ENCODE data around the gene RHO. TPM values are rescaled to one million over a fixed set of nuclear protein-coding genes. Genes with fewer than 3 reads are reported as not detected.
"Not testable (repeated sequence)": the region's sequence is repeated elsewhere in the genome, so short reads cannot be mapped to it uniquely, and the experiment has no call there.

Gene RHO
- total RNA-seq, 2 experiments from 2014 or later: not detected

DNA sequence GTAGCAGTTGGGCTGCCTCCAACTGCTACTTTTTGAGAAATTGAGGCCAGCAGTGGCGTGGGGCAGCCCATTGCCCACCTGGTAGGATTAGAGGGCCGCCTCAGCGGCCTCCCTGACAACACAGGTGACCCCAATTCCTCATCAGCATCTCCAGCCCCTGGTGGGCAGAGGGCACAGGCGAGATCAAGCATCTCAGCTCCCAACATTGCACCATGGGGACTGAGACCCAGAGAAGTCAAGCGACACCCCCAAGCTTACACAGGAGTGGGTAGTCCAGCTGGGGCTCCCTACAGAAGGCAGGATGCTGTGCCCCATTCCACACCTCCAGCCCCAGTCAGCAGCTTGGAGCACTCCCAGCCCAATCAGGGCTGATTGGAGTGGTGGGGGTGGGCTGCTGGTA, 14.3 kb downstream of the RHO start:
- CTCF ChIA-PET: no interaction called here
- no peak overlapping the region for H3K27ac Mint-ChIP-seq
- no peaks in the 10 kb centered on the region for H3K4me1 Mint-ChIP-seq (ENCODE audit: low read depth)
- H3K9me3 Mint-ChIP-seq: no peaks in the 10 kb centered on the region
- POLR2A ChIA-PET: no interaction called here
- no peaks in the 10 kb centered on the region for H3K36me3 Mint-ChIP-seq
- no peak for DNase-seq
- H3K27me3 Mint-ChIP-seq: no peaks in the 10 kb centered on the region
- intact Hi-C loops (cut with micrococcal nuclease): no loop called here
- no peak overlapping the region for H3K4me3 Mint-ChIP-seq

DNA sequence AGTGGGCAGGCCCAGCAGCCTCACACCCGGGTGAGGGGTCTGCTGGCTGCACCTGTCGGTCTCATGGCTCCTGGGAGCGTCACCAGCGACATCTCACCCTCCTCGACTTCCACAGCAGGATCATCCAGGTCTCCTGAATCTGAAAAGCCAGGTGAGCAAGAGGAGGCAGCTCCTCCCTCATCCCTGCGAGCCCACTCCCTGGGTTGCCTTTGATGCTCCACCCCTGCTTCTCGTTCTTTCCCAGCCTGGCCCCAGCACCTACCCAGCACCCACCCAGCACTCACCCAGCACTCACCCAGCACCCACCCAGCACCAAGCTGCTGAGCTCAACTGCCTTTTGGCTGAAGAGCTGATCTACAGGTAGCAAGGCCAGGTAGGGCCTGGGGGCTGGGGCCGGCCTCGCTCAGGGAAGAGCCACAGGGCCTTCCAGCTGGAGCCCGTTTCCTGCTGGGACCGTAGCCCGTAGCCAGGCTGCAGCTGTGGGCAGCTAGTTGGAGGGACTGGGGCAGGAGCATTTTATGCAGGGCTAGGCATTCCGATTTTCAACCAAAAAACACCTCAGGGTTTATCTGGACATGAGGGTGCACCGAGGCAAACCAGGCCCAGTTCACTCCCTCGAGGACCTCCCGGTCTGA, 14.8 kb downstream of the RHO start, which contains the start of gene H1-8:
Gene H1-8, plus strand, starts transcription at position 20 of the 635 bp plus-strand sequence. Its CDS starts 44 bp downstream, at position 64.
- ChIA-PET CTCF (no interaction called here), POLR2A (no interaction called here)
- DNase-seq: no peak
- H3K4me3 Mint-ChIP-seq: no peak within 1 kb of the TSS
- no peaks in the 10 kb centered on the region for H3K36me3 Mint-ChIP-seq
- H3K4me1 Mint-ChIP-seq (ENCODE audit: low read depth): no peaks in the 10 kb centered on the region
- no peaks in the 10 kb centered on the region for H3K27me3 Mint-ChIP-seq
- intact Hi-C loops (cut with micrococcal nuclease): no loop called here
- H3K27ac Mint-ChIP-seq: no peak within 1 kb of the TSS
- no peaks in the 10 kb centered on the region for H3K9me3 Mint-ChIP-seq

DNA sequence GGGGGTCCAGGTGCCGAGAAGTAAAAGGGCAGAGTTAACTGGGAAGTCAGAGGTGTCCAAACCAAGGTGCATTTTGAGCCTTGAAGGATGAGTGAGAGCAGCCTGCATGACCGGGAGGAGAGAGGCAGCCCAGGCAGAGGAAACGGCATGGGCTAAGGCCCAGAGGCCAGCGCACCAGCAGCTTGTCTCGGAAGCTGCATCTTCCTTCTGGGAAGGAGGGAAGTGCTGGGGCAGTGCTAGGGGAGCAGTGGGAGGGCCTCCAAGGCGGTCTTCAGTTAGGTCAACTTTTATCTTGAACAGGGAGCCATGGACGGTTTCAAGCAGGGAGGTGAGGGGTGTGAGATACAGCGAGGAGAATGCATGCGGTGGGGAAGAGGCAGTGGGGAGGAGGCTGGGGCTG, 15.6 kb downstream of the RHO start:
- Mint-ChIP-seq H3K4me3 (no peak overlapping the region), H3K27ac (no peak overlapping the region), H3K27me3 (no peaks in the 10 kb centered on the region), H3K4me1 (ENCODE audit: low read depth) (no peaks in the 10 kb centered on the region), H3K36me3 (no peaks in the 10 kb centered on the region), H3K9me3 (no peaks in the 10 kb centered on the region)
- POLR2A ChIA-PET: no interaction called here
- CTCF ChIA-PET: no interaction called here
- DNase-seq: no peak
- intact Hi-C loops (cut with micrococcal nuclease): no loop called here

DNA sequence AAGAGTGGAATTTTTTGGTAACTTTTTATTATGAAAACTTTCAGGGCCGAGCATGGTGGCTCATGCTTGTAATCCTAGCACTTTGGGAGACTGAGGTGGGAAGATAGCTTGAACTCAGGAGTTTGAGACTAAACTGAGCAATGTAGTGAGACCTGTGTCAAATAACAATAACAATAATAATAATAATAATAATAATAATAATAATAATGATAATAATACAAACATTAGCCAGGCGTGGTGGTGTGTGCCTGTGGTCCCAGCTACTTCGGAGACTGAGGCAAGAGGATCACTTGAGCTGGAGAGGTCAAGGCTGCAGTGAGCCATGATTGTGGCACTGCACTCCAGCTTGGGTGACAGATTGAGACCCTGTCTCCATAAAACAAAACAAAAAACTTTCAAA, 17.5 kb downstream of the RHO start:
- DNase-seq; POLR2A ChIA-PET; H3K4me1 Mint-ChIP-seq (ENCODE audit: low read depth); H3K9me3 Mint-ChIP-seq; H3K27ac Mint-ChIP-seq; H3K27me3 Mint-ChIP-seq; H3K4me3 Mint-ChIP-seq; CTCF ChIA-PET; intact Hi-C loops (cut with micrococcal nuclease); H3K36me3 Mint-ChIP-seq: not testable (repeated sequence)

DNA sequence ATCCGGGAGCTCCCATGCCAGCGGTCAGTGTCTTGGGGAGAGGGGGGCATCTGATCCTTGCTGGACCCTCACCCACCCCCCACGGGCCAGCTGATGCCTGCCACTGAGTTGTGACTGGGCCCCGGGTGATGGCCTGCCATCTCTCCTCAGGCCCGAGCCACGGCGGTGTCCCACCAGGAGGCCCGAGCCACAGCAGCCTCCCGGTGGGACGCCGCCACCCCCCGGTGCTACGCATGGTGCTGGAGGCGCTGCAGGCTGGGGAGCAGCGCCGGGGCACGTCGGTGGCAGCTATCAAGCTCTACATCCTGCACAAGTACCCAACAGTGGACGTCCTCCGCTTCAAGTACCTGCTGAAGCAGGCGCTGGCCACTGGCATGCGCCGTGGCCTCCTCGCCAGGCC, 18.8 kb downstream of the RHO start:
- DNase-seq: no peak
- Mint-ChIP-seq H3K9me3 (no peaks in the 10 kb centered on the region), H3K36me3 (no peaks in the 10 kb centered on the region), H3K4me3 (no peak overlapping the region), H3K27me3 (no peaks in the 10 kb centered on the region), H3K4me1 (ENCODE audit: low read depth) (no peaks in the 10 kb centered on the region), H3K27ac (no peak overlapping the region)
- POLR2A ChIA-PET: no interaction called here
- intact Hi-C loops (cut with micrococcal nuclease): no loop called here
- CTCF ChIA-PET: no interaction called here

DNA sequence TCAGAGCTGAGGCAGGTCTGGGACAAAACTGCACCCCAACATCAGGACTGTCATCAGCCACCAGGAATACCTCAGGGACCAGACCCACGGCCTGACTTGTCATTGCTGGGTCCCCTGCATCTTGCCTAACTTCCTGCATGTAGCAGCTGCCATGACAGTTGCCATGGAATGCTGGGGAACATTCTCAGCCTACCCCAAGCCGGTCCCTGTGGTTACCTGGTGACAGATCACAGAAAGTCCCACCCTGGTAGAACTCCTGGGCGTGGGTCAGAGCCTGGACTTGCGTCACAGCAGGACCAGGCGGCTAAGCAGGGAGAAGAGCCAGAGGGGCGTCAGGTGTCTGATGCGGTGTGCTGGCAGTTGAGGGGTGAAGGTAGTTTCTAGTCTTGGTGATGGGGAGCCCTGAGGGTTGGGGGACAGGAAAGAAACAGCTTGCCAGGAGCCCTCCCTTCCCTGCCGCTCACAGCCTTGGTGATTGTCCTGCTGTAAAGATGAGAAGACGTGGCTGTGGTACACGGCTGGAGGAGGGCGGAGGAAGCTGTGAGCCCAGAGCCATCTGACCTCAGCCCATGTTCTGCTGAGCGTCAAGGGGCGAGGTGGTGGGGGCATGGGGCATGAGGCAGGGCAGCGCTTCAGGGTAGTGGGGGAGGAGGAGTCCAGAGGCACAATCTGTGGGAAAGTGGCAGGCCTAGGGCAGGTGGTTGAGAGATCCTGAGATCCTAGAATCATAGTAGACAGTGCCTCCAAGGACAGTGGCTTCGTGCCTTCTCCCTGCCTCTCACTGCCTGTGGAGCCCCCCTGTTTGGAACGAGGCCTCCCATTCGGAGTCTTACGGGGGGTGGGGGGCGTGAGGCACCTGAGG, 19.9 kb downstream of the RHO start:
- H3K27me3 Mint-ChIP-seq: no peaks in the 10 kb centered on the region
- H3K36me3 Mint-ChIP-seq: no peaks in the 10 kb centered on the region
- DNase-seq: no peak
- H3K4me1 Mint-ChIP-seq (ENCODE audit: low read depth): no peaks in the 10 kb centered on the region
- intact Hi-C loops (cut with micrococcal nuclease): no loop called here
- ChIA-PET POLR2A (no interaction called here), CTCF (no interaction called here)
- H3K27ac Mint-ChIP-seq: no peak overlapping the region
- H3K4me3 Mint-ChIP-seq: no peak overlapping the region
- H3K9me3 Mint-ChIP-seq: no peaks in the 10 kb centered on the region

DNA sequence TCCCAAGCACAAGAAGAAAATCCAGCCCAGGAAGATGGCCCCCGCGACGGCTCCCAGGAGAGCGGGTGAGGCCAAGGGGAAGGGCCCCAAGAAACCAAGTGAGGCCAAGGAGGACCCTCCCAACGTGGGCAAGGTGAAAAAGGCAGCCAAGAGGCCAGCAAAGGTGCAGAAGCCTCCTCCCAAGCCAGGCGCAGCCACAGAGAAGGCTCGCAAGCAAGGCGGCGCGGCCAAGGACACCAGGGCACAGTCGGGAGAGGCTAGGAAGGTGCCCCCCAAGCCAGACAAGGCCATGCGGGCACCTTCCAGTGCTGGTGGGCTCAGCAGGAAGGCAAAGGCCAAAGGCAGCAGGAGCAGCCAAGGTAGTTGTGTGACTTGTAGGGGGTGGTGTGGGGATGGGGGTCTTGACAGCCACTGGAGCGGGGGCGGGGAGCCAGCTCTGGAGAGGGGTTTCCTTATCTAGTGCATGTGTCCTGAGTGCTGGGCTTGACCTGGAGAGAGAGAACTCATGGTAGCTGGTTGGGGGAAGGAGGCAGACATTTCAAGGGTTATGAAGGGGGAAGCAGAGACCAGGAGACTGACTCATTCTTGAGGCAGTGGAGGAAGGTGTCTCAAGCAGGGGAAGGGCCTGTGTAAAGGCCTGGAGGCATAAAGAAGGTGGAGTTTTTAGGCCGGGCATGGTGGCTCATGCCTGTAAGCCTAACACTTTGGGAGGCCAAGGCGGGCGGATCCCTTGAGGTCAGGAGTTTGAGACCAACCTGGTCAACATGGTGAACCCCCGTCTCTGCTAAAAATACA, 20.8 kb downstream of the RHO start:
- ChIA-PET CTCF (no interaction called here), POLR2A (no interaction called here)

DNA sequence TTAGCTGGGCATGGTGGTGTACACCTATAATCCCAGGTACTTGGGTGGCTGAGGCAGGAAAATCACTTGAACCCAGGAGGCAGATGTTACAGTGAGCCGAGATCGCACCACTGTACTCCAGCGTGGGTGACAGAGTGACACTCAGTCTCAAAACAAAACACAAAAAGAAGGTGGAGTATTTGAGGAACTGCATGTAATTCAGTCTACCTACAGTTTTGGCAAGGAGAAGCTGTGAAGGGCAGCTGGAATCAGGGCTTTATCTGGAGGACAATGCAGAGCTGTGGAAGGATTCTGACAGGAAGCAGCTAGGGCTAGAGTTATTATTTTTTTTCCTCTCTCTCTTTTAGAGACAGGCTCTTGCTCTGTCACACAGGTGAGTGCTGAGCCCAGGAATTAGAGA, 21.4 kb downstream of the RHO start:
- no peaks in the 10 kb centered on the region for H3K27me3 Mint-ChIP-seq
- no peak overlapping the region for H3K27ac Mint-ChIP-seq
- POLR2A ChIA-PET: no interaction called here
- H3K4me1 Mint-ChIP-seq (ENCODE audit: low read depth): peaks cover 3% of the 10 kb centered on the region
- no peak overlapping the region for H3K4me3 Mint-ChIP-seq
- DNase-seq: no peak
- H3K9me3 Mint-ChIP-seq: no peaks in the 10 kb centered on the region
- CTCF ChIA-PET: no interaction called here
- intact Hi-C loops (cut with micrococcal nuclease): no loop called here
- H3K36me3 Mint-ChIP-seq: no peaks in the 10 kb centered on the region

More for the DNA sequence above, 20.8 kb downstream of the RHO start:
- intact Hi-C loops (cut with micrococcal nuclease): no loop called here
- DNase-seq: no peak
- no peaks in the 10 kb centered on the region for H3K27me3 Mint-ChIP-seq
- no peak overlapping the region for H3K4me3 Mint-ChIP-seq
- H3K27ac Mint-ChIP-seq: no peak overlapping the region
- no peaks in the 10 kb centered on the region for H3K9me3 Mint-ChIP-seq
- no peaks in the 10 kb centered on the region for H3K36me3 Mint-ChIP-seq
- peaks cover 3% of the 10 kb centered on the region for H3K4me1 Mint-ChIP-seq (ENCODE audit: low read depth)

DNA sequence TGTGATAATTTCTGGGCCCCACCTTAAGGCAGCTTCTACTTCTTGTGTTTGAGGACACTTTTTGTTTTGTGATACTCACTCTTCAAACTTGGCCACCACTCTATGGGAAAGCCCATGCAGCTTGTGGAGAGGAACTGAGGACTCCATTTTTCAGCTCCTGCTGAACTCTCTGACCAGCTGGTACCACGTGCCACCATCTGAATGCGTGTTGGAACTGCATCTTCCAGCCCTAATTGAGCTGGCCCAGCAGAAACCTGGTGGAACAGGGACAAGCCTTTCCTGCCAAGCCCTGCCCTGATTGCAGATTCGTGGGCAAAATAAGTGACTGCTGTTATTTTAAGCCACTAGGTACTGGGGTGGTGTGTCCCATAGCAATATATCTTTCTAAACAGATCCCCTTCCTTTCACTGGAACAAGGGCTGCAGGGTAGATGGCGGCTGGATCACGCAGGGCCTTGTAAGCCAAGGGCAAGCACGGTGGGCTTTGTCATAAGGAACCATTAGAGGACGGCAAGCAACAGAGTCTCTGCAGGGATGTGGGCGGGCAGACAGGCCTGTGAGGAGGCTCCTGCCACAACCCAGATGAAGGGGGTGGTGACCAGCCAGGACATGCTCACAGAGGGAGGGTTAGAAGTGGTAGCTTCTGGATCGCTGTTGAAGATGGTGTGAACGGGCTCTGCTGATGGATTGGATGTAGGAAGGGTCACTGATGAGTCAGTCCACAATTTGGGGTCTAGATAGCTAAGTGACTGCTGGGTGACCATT, 24.0 kb downstream of the RHO start:
- Mint-ChIP-seq H3K4me1 (ENCODE audit: low read depth) (peaks cover 3% of the 10 kb centered on the region), H3K27me3 (no peaks in the 10 kb centered on the region), H3K27ac (no peak overlapping the region), H3K36me3 (no peaks in the 10 kb centered on the region), H3K4me3 (no peak overlapping the region), H3K9me3 (no peaks in the 10 kb centered on the region)
- ChIA-PET POLR2A (no interaction called here), CTCF (interaction anchor here (1.2 kb wide), 1 partner anchor 62 kb away, joined by 6 read pairs; no protein-coding TSS in a partner anchor)
- no peak for DNase-seq
- intact Hi-C loops (cut with micrococcal nuclease): no loop called here

DNA sequence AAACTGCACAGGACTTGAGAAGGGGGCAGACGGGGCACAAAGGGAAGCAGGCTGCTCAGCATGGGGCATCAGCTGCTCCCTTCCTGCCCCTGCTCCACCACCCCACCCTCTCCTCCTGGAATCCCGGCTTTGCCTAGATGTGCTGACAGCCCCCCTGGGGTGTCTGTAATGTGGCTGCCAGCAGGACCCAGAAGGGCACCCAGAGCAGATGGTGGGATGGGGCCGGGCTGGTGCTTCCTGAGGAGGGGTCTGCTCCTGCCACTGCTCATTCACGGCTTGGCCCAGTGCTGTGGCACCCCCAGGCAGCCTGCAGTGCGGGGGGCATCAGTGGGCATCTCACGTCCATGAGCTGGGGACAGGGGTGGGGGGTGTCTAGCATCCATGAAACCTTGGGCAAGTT, 24.7 kb downstream of the RHO start:
- ChIA-PET POLR2A (no interaction called here), CTCF (no interaction called here)
- H3K27ac Mint-ChIP-seq: no peak overlapping the region
- intact Hi-C loops (cut with micrococcal nuclease): no loop called here
- H3K27me3 Mint-ChIP-seq: no peaks in the 10 kb centered on the region
- H3K9me3 Mint-ChIP-seq: no peaks in the 10 kb centered on the region
- DNase-seq: no peak
- no peak overlapping the region for H3K4me3 Mint-ChIP-seq
- H3K4me1 Mint-ChIP-seq (ENCODE audit: low read depth): peaks cover 3% of the 10 kb centered on the region
- H3K36me3 Mint-ChIP-seq: no peaks in the 10 kb centered on the region

DNA sequence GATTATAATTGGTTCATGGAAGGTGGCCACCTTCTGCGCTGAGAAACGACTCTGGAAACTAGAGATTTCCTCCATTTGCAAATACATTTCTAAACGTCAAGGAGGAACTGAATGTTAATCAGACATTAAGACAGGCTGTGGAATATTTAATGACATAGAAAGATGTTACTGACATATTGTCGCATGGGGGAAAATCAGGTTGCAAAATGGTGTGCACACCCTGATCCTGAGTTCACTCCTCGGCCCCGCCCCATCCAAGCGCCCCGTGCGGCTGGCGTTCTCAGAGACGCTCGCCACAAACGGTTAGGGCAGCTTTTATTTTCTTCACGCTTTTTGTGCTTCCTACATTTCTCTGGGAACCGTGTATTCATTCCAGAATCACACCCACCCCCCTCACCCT, 25.3 kb downstream of the RHO start:
- DNase-seq: peak; percentile 24
- Mint-ChIP-seq H3K27ac (no peak overlapping the region), H3K36me3 (no peaks in the 10 kb centered on the region), H3K4me1 (ENCODE audit: low read depth) (peaks cover 5% of the 10 kb centered on the region), H3K27me3 (no peaks in the 10 kb centered on the region), H3K4me3 (no peak overlapping the region), H3K9me3 (no peaks in the 10 kb centered on the region)
- intact Hi-C loops (cut with micrococcal nuclease): no loop called here
- ChIA-PET CTCF (no interaction called here), POLR2A (no interaction called here)

Data from activated CD4-positive, alpha-beta memory T cell treated with anti-CD3 and anti-CD28 coated beads for 36 hours (primary cell).